Natural killer cell (primary cell): Measurements from ENCODE around the gene NOSTRIN. TPM values are rescaled to one million over a fixed set of nuclear protein-coding genes. Genes with fewer than 3 reads are reported as not detected.
"Not testable (repeated sequence)": the region's sequence is repeated elsewhere in the genome, so short reads cannot be mapped to it uniquely, and the experiment has no call there.

Experiments
- ATAC-seq, 3 donors: fragments of 150-1000 bp in 2 of 3; fragments of 200-7000 bp in 1 of 3; cut with Tn5 transposase; 1 replicate in 1 of 3; 2 replicates in 2 of 3; pipeline ENCODE4 v1.10.0; 2021; ENCODE audit warnings: mild to moderate bottlenecking in 2 of 3, moderate library complexity in 2 of 3
- DNase-seq, 2 donors: peaks; one replicate each; pipeline versions ENCODE4 v3.0.0 to v3.0.0-alpha.2; 2013 to 2021; ENCODE audit warnings: mixed read lengths in 1 of 2
- H3K27ac ChIP-seq: one replicate; pipeline ENCODE4 v1.5.1; 2013; ENCODE audit warnings: mild to moderate bottlenecking, low read length
- H3K27me3 ChIP-seq: one replicate; pipeline ENCODE4 v1.6.1; 2013; ENCODE audit warnings: low read length; ENCODE audit not compliant: control insufficient read depth, insufficient read depth
- H3K36me3 ChIP-seq: one replicate; pipeline ENCODE4 v1.6.1; 2013; ENCODE audit warnings: low read length; ENCODE audit not compliant: control insufficient read depth, insufficient read depth
- H3K4me1 ChIP-seq: one replicate; pipeline ENCODE4 v1.6.1; 2013; ENCODE audit warnings: low read length; ENCODE audit not compliant: control insufficient read depth, insufficient read depth
- H3K4me3 ChIP-seq: one replicate; pipeline ENCODE4 v1.5.1; 2013; ENCODE audit warnings: low read length
- H3K9me3 ChIP-seq: one replicate; pipeline ENCODE4 v1.6.1; 2013; ENCODE audit warnings: low read length; ENCODE audit not compliant: control insufficient read depth, insufficient read depth
- H3K27ac Mint-ChIP-seq, 2 donors: one replicate each; pipeline ENCODE4 v1.8.0; 2022; ENCODE audit warnings: mild to moderate bottlenecking in 2 of 2, mixed read lengths in 2 of 2, moderate library complexity in 1 of 2
- H3K27me3 Mint-ChIP-seq, 2 donors: one replicate each; pipeline ENCODE4 v1.8.0; 2022; ENCODE audit warnings: low read depth in 2 of 2, mixed read lengths in 2 of 2
- H3K36me3 Mint-ChIP-seq: one replicate; pipeline ENCODE4 v1.8.0; 2022; ENCODE audit warnings: mixed read lengths
- H3K4me1 Mint-ChIP-seq, 2 donors: one replicate each; pipeline ENCODE4 v1.8.0; 2022; ENCODE audit warnings: mixed read lengths in 2 of 2
- H3K4me3 Mint-ChIP-seq: one replicate; pipeline ENCODE4 v1.8.0; 2022; ENCODE audit warnings: mild to moderate bottlenecking, moderate library complexity, mixed read lengths
- H3K9me3 Mint-ChIP-seq, 2 donors: one replicate each; pipeline ENCODE4 v1.8.0; 2022; ENCODE audit warnings: mixed read lengths in 2 of 2
- WGBS: methylation state at CpG from one replicate; pipeline ENCODE4 v1.1.7; 2013; ENCODE audit warnings: missing lambda C conversion rate; ENCODE audit not compliant: insufficient coverage; 5-methylcytosine and 5-hydroxymethylcytosine counted together
- intact Hi-C: fragments of 100-400 bp; cut with micrococcal nuclease; formaldehyde crosslinking; loops from one replicate; pipeline ENCODE4 v1.14.2; 2022
- total RNA-seq, 4 donors: library from RNA; stranded (reverse); fragments of 120-200 nt in 1 of 4; gene quantifications; one replicate each; pipeline versions ENCODE4 v1.2.3 to v1.2.4, GENCODE V29; 2013 to 2022
- TF ChIP-seq, protein P1 (sequence below): fragments of 200-600 bp; IDR thresholded peaks from one replicate; pipeline ENCODE4 v1.8.0; 2022; ENCODE audit warnings: antibody characterized with exemption

NOSTRIN gene
- total RNA-seq, 3 donors from 2014 or later (not counting 1 experiment from before 2014, with no cell fraction given): 0.18 TPM; not detected in 2

GRCh38 chr2:168874368-168875054 lies 72.1 kb downstream of the NOSTRIN start:
- H3K4me3 Mint-ChIP-seq: no peak overlapping the region
- TF ChIP-seq, protein P1, sequence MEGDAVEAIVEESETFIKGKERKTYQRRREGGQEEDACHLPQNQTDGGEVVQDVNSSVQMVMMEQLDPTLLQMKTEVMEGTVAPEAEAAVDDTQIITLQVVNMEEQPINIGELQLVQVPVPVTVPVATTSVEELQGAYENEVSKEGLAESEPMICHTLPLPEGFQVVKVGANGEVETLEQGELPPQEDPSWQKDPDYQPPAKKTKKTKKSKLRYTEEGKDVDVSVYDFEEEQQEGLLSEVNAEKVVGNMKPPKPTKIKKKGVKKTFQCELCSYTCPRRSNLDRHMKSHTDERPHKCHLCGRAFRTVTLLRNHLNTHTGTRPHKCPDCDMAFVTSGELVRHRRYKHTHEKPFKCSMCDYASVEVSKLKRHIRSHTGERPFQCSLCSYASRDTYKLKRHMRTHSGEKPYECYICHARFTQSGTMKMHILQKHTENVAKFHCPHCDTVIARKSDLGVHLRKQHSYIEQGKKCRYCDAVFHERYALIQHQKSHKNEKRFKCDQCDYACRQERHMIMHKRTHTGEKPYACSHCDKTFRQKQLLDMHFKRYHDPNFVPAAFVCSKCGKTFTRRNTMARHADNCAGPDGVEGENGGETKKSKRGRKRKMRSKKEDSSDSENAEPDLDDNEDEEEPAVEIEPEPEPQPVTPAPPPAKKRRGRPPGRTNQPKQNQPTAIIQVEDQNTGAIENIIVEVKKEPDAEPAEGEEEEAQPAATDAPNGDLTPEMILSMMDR: no peak
- WGBS: 96% methylated on average over 6 of the region's 6 CpGs

GRCh38 chr2:168882163-168882562 lies 79.7 kb downstream of the NOSTRIN start:
- H3K27me3 Mint-ChIP-seq, H3K4me1 ChIP-seq, H3K27me3 ChIP-seq, H3K36me3 ChIP-seq, H3K27ac Mint-ChIP-seq, H3K4me1 Mint-ChIP-seq, H3K9me3 ChIP-seq, H3K36me3 Mint-ChIP-seq, H3K9me3 Mint-ChIP-seq, H3K4me3 Mint-ChIP-seq, DNase-seq, H3K27ac ChIP-seq, H3K4me3 ChIP-seq, ATAC-seq, intact Hi-C loops: not testable (repeated sequence)
- WGBS: 98% methylated on average over 12 of the region's 12 CpGs

More at GRCh38 chr2:168874368-168875054, 72.1 kb downstream of the NOSTRIN start:
- Mint-ChIP-seq H3K36me3 (no peaks in the 10 kb centered on the region), H3K27me3 (no peaks in the 10 kb centered on the region), H3K9me3 (no peaks in the 10 kb centered on the region), H3K4me1 (peaks cover 0 to 4% of the 10 kb centered on the region in 2 donors), H3K27ac (no peak overlapping the region)
- no peaks in the 10 kb centered on the region for H3K27me3 ChIP-seq
- intact Hi-C loops: no loop called here
- H3K27ac ChIP-seq: no peak overlapping the region
- no peaks in the 10 kb centered on the region for H3K9me3 ChIP-seq
- DNase-seq (no peak), ATAC-seq (no peak)
- no peaks in the 10 kb centered on the region for H3K4me1 ChIP-seq
- H3K4me3 ChIP-seq: no peak overlapping the region
- no peaks in the 10 kb centered on the region for H3K36me3 ChIP-seq

DNA sequence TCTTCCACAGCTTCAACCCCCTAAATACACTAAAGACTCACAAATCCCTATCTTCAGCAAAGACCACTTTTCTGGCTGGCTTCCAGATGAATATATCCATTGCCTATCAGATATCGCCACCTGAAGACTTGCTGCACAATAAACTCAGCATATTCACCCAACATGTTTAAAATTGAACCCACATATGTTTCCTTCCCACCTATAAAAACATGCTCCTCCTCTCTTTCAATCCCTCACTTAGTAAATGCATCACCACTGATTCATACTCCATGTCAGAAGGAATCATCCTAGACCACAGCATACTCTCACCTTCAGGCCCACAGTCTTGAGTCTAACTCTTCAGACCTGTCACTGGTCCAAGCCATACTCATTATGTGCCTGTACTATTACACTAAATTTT lies 82.5 kb downstream of the NOSTRIN start:
- ATAC-seq (no peak), DNase-seq (no peak)
- H3K27me3 Mint-ChIP-seq: no peaks in the 10 kb centered on the region
- TF ChIP-seq, protein P1: no peak
- H3K27ac Mint-ChIP-seq: no peak overlapping the region
- no peaks in the 10 kb centered on the region for H3K9me3 Mint-ChIP-seq
- H3K36me3 Mint-ChIP-seq: no peaks in the 10 kb centered on the region
- 100% methylated on average over 1 of the region's 1 CpG for WGBS
- H3K27ac ChIP-seq: no peak overlapping the region
- H3K4me1 Mint-ChIP-seq: peaks cover 2 to 3% of the 10 kb centered on the region in 2 donors
- H3K36me3 ChIP-seq: no peaks in the 10 kb centered on the region
- no peaks in the 10 kb centered on the region for H3K9me3 ChIP-seq
- peaks cover 4% of the 10 kb centered on the region for H3K4me1 ChIP-seq
- H3K4me3 Mint-ChIP-seq: no peak overlapping the region
- no peak overlapping the region for H3K4me3 ChIP-seq
- no peaks in the 10 kb centered on the region for H3K27me3 ChIP-seq
- intact Hi-C loops: no loop called here

DNA sequence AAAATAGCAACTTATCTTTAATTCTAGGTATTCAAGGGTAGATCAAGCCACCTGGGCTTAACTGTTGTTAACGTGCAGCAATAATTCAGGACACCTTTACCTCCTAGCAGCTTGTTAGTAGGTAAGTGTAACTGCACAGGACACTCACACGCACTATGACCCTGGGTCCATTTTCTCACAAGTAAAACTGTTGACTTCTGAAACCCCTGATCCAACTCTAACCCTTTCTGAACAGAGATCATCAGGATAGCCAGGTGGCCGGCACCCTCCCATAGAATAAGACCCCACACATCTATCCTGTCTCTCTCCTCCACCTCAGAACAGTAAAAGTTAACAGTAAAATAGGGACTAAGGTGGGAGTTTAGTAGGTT lies 87.2 kb downstream of the NOSTRIN start:
- Mint-ChIP-seq H3K4me1 (peaks cover 12% of the 10 kb centered on the region in 2 donors), H3K27ac (no peak overlapping the region), H3K36me3 (no peaks in the 10 kb centered on the region), H3K27me3 (peaks cover 9 to 15% of the 10 kb centered on the region in 2 donors), H3K9me3 (no peaks in the 10 kb centered on the region), H3K4me3 (peak overlapping the region; percentile 99)
- Histone ChIP-seq H3K36me3 (no peaks in the 10 kb centered on the region), H3K27me3 (peaks cover 3% of the 10 kb centered on the region), H3K4me1 (peaks cover 10% of the 10 kb centered on the region), H3K27ac (no peak overlapping the region), H3K9me3 (no peaks in the 10 kb centered on the region), H3K4me3 (no peak overlapping the region)
- TF ChIP-seq, protein P1: no peak
- ATAC-seq (no peak), DNase-seq (no peak)
- WGBS: 62% methylated on average over 3 of the region's 3 CpGs
- intact Hi-C loops: no loop called here
